ENCODE measurements around the gene R3HDML. TPM values are rescaled to one million over a fixed set of nuclear protein-coding genes. Genes with fewer than 3 reads are reported as not detected.

Gene R3HDML
- total RNA-seq, 1 donor from 2014 or later: 0.50 TPM

GRCh38 chr20:44394702-44395460 is 58.0 kb downstream of the R3HDML start:
- no peak overlapping the region for H3K4me3 Mint-ChIP-seq (ENCODE audit: unreplicated experiment)
- H3K27me3 Mint-ChIP-seq (ENCODE audit: low read depth): peaks cover 42% of the 10 kb centered on the region
- H3K9me3 Mint-ChIP-seq (ENCODE audit: low read depth): no peaks in the 10 kb centered on the region
- peak; percentile 56 for DNase-seq (ENCODE audit: low spot score)
- H3K27ac Mint-ChIP-seq (ENCODE audit: unreplicated experiment): no peak overlapping the region
- TF ChIP-seq, protein P1, sequence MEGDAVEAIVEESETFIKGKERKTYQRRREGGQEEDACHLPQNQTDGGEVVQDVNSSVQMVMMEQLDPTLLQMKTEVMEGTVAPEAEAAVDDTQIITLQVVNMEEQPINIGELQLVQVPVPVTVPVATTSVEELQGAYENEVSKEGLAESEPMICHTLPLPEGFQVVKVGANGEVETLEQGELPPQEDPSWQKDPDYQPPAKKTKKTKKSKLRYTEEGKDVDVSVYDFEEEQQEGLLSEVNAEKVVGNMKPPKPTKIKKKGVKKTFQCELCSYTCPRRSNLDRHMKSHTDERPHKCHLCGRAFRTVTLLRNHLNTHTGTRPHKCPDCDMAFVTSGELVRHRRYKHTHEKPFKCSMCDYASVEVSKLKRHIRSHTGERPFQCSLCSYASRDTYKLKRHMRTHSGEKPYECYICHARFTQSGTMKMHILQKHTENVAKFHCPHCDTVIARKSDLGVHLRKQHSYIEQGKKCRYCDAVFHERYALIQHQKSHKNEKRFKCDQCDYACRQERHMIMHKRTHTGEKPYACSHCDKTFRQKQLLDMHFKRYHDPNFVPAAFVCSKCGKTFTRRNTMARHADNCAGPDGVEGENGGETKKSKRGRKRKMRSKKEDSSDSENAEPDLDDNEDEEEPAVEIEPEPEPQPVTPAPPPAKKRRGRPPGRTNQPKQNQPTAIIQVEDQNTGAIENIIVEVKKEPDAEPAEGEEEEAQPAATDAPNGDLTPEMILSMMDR (IDR thresholded peaks at IDR 0.05): no peak
- H3K4me1 Mint-ChIP-seq (ENCODE audit: low read depth): no peaks in the 10 kb centered on the region
- peaks cover 2% of the 10 kb centered on the region for H3K36me3 Mint-ChIP-seq (ENCODE audit: low read depth)

GRCh38 chr20:44395461-44396340 is 58.9 kb downstream of the R3HDML start:
- Mint-ChIP-seq H3K27me3 (ENCODE audit: low read depth) (peaks cover 41% of the 10 kb centered on the region), H3K4me1 (ENCODE audit: low read depth) (no peaks in the 10 kb centered on the region), H3K27ac (ENCODE audit: unreplicated experiment) (no peak overlapping the region), H3K4me3 (ENCODE audit: unreplicated experiment) (no peak overlapping the region), H3K9me3 (ENCODE audit: low read depth) (no peaks in the 10 kb centered on the region), H3K36me3 (ENCODE audit: low read depth) (peaks cover 2% of the 10 kb centered on the region)
- TF ChIP-seq, protein P1 (IDR thresholded peaks at IDR 0.05): no peak
- DNase-seq (ENCODE audit: low spot score): peak; percentile 53

GRCh38 chr20:44396369-44397130 is 59.7 kb downstream of the R3HDML start:
- H3K27ac Mint-ChIP-seq (ENCODE audit: unreplicated experiment): no peak overlapping the region
- peaks cover 41% of the 10 kb centered on the region for H3K27me3 Mint-ChIP-seq (ENCODE audit: low read depth)
- no peak overlapping the region for H3K4me3 Mint-ChIP-seq (ENCODE audit: unreplicated experiment)
- DNase-seq (ENCODE audit: low spot score): peak; percentile 21
- no peaks in the 10 kb centered on the region for H3K4me1 Mint-ChIP-seq (ENCODE audit: low read depth)
- TF ChIP-seq, protein P1 (IDR thresholded peaks at IDR 0.05): no peak
- H3K9me3 Mint-ChIP-seq (ENCODE audit: low read depth): no peaks in the 10 kb centered on the region
- H3K36me3 Mint-ChIP-seq (ENCODE audit: low read depth): peaks cover 2% of the 10 kb centered on the region

GRCh38 chr20:44398335-44398734 is 61.5 kb downstream of the R3HDML start:
- H3K27me3 Mint-ChIP-seq (ENCODE audit: low read depth): peaks cover 41% of the 10 kb centered on the region
- DNase-seq (ENCODE audit: low spot score): no peak

More at GRCh38 chr20:44398335-44398734, 61.5 kb downstream of the R3HDML start:
- Mint-ChIP-seq H3K4me3 (ENCODE audit: unreplicated experiment) (no peak overlapping the region), H3K36me3 (ENCODE audit: low read depth) (peaks cover 2% of the 10 kb centered on the region), H3K9me3 (ENCODE audit: low read depth) (no peaks in the 10 kb centered on the region), H3K27ac (ENCODE audit: unreplicated experiment) (no peak overlapping the region), H3K4me1 (ENCODE audit: low read depth) (no peaks in the 10 kb centered on the region)
- TF ChIP-seq, protein P1 (IDR thresholded peaks at IDR 0.05): no peak

Data from chondrocyte (in vitro differentiated cells).